ENCODE data around the gene LCLAT1.
"Not testable (repeated sequence)": the region's sequence is repeated elsewhere in the genome, so short reads cannot be mapped to it uniquely, and the experiment has no call there.

The LCLAT1 gene

GRCh38 chr2:30590407-30590806 is 143.4 kb downstream of the LCLAT1 start:
- TF ChIP-seq ZFX (IDR thresholded peaks at IDR 0.05) (no peak), CTCF (conservative IDR thresholded peaks at IDR 0.05) (no peak)
- no peak overlapping the region for H3K27ac ChIP-seq

GRCh38 chr2:30591186-30591585 is 144.1 kb downstream of the LCLAT1 start:
- H3K27ac ChIP-seq: no peak overlapping the region
- TF ChIP-seq CTCF (conservative IDR thresholded peaks at IDR 0.05) (no peak), ZFX (IDR thresholded peaks at IDR 0.05) (no peak)

- no peak overlapping the region for H3K27ac ChIP-seq
- TF ChIP-seq ZFX (IDR thresholded peaks at IDR 0.05): no peak
- no peak for TF ChIP-seq CTCF (conservative IDR thresholded peaks at IDR 0.05)
Observed at GRCh38 chr2:30601375-30601774, 154.3 kb downstream of the LCLAT1 start.

GRCh38 chr2:30605197-30605596 is 158.2 kb downstream of the LCLAT1 start:
- H3K27ac ChIP-seq: peak overlapping the region; percentile 78
- TF ChIP-seq ZFX (IDR thresholded peaks at IDR 0.05): no peak

- no peak overlapping the region for H3K27ac ChIP-seq
- TF ChIP-seq CTCF (conservative IDR thresholded peaks at IDR 0.05) (no peak), ZFX (IDR thresholded peaks at IDR 0.05) (no peak)
Observed at GRCh38 chr2:30608643-30609042, 161.6 kb downstream of the LCLAT1 start.

GRCh38 chr2:30611583-30611982 is 164.5 kb downstream of the LCLAT1 start:
- H3K27ac ChIP-seq: no peak overlapping the region
- TF ChIP-seq ZFX (IDR thresholded peaks at IDR 0.05) (no peak), CTCF (conservative IDR thresholded peaks at IDR 0.05) (no peak)

- TF ChIP-seq ZFX (IDR thresholded peaks at IDR 0.05) (no peak), CTCF (conservative IDR thresholded peaks at IDR 0.05) (no peak)
- no peak overlapping the region for H3K27ac ChIP-seq
Observed at GRCh38 chr2:30612371-30612770, 165.3 kb downstream of the LCLAT1 start.

GRCh38 chr2:30613001-30613400 is 166.0 kb downstream of the LCLAT1 start:
- TF ChIP-seq ZFX (IDR thresholded peaks at IDR 0.05): no peak
- no peak for TF ChIP-seq CTCF (conservative IDR thresholded peaks at IDR 0.05)
- no peak overlapping the region for H3K27ac ChIP-seq

- not testable (repeated sequence) for H3K27ac ChIP-seq
Observed at GRCh38 chr2:30614227-30614626, 167.2 kb downstream of the LCLAT1 start.
